HepG2 (cell line): ENCODE measurements around the gene TNIP1. TPM values are rescaled to one million over a fixed set of nuclear protein-coding genes. Genes with fewer than 3 reads are reported as not detected.

Experiments
- ATAC-seq: fragments of 200-7000 bp; cut with Tn5 transposase; 3 replicates; pipeline ENCODE4 v1.9.1; 2020; ENCODE audit warnings: mild to moderate bottlenecking, moderate library complexity
- BruUV-seq: library from RNA; stranded (reverse); fragments of 400-500 nt; replicated peaks from 2 replicates; lab custom pipeline; 2021; lab: Mats Ljungman, UMichigan
- CTCF ChIA-PET: fragments of 300-600 bp; formaldehyde crosslinking; extraction: SDS; loops from one replicate; lab custom pipeline; 2021; ENCODE audit warnings: low total read pairs, inconsistent platforms, low intra/inter-chr PET ratio; lab: Yijun Ruan, JAX
- POLR2A ChIA-PET: fragments of 350-600 bp; sonication (Branson Sonifier 250); formaldehyde crosslinking; loops from one replicate; lab custom pipeline; 2020; ENCODE audit warnings: antibody characterized with exemption, inconsistent platforms; lab: Yijun Ruan, JAX
- DNase-seq: peaks from one replicate; pipeline ENCODE4 v3.0.0-alpha.2; 2015; ENCODE audit warnings: low spot score
- FAIRE-seq: peaks from 3 replicates; lab custom pipeline; 2011; peaks lifted over from hg19 to GRCh38; lab: Jason Lieb, UNC
- H2AFZ ChIP-seq: one replicate; pipeline ENCODE4 v1.6.1; 2011; ENCODE audit warnings: low read length, inconsistent platforms
- H3K27ac ChIP-seq: fragments of 300-600 bp; 3 replicates; pipeline ENCODE4 v1.8.0; 2011; ENCODE audit warnings: mixed run types, mild to moderate bottlenecking, mixed read lengths, low read length, inconsistent platforms; ENCODE audit not compliant: insufficient read depth; ENCODE audit errors: extremely low read length
- H3K27me3 ChIP-seq, 2 experiments: fragments of 200-600 bp in 1 of 2; 2 replicates in 1 of 2; 3 replicates in 1 of 2; pipeline versions ENCODE4 v1.6.0 to v1.8.0; 2011; ENCODE audit warnings: low read length in 2 of 2, mild to moderate bottlenecking in 2 of 2, moderate library complexity in 2 of 2, inconsistent platforms in 1 of 2; ENCODE audit not compliant: insufficient read depth in 2 of 2, control insufficient read depth in 1 of 2
- H3K36me3 ChIP-seq, 2 experiments: fragments of 200-600 bp in 1 of 2; replicated peaks in 1 of 2; 2 replicates in 1 of 2; 3 replicates in 1 of 2; pipeline versions ENCODE4 v1.5.1 to v1.8.0; 2011; ENCODE audit warnings: low read length in 2 of 2, inconsistent platforms in 1 of 2; ENCODE audit not compliant: insufficient read depth in 2 of 2, control insufficient read depth in 1 of 2
- H3K4me1 ChIP-seq: 2 replicates; pipeline ENCODE4 v1.5.1; 2012; ENCODE audit warnings: low read length, inconsistent platforms; ENCODE audit not compliant: insufficient read depth
- H3K4me2 ChIP-seq: 2 replicates; pipeline ENCODE4 v1.6.0; 2011; ENCODE audit warnings: low read depth, low read length, inconsistent platforms
- H3K4me3 ChIP-seq, 3 experiments: fragments of 200-600 bp in 1 of 3; sonication (generic), shearing (Covaris generic) in 1 of 3; replicated peaks in 1 of 3; 2 replicates each; pipeline ENCODE4 v1.5.1; 2011 to 2016; ENCODE audit warnings: low read length in 3 of 3, inconsistent platforms in 2 of 3, low read depth in 2 of 3, mild to moderate bottlenecking in 2 of 3, control low read depth in 1 of 3, mixed read lengths in 1 of 3; ENCODE audit not compliant: insufficient read depth in 1 of 3
- H3K79me2 ChIP-seq: one replicate; pipeline ENCODE4 v1.6.1; 2011; ENCODE audit warnings: low read length, inconsistent platforms; ENCODE audit not compliant: insufficient read depth
- H3K9ac ChIP-seq: 2 replicates; pipeline ENCODE4 v1.6.0; 2011; ENCODE audit warnings: mild to moderate bottlenecking, low read depth, low read length, inconsistent platforms; ENCODE audit not compliant: insufficient read depth
- H3K9me3 ChIP-seq: 2 replicates; pipeline ENCODE4 v1.5.1; 2012; ENCODE audit warnings: mild to moderate bottlenecking, low read length
- H4K20me1 ChIP-seq: 2 replicates; pipeline ENCODE4 v1.6.0; 2011; ENCODE audit warnings: inconsistent platforms, mild to moderate bottlenecking, low read length, moderate library complexity; ENCODE audit not compliant: insufficient read depth
- POLR2A ChIP-seq, 2 experiments: IDR thresholded peaks; 2 replicates each; pipeline ENCODE4 v1.6.1; 2011; ENCODE audit warnings: low read depth in 2 of 2, low read length in 2 of 2, mild to moderate bottlenecking in 1 of 2, moderate library complexity in 1 of 2; ENCODE audit not compliant: insufficient read depth in 1 of 2
- ZSCAN5A ChIP-seq: sonication (generic); formaldehyde crosslinking; IDR thresholded peaks from 2 replicates; pipeline ENCODE4 v1.8.0; 2022; ENCODE audit warnings: mild to moderate bottlenecking, missing genetic modification reagents, borderline replicate concordance
- WGBS: methylation state at CpG from one replicate; pipeline ENCODE4 v1.1.6; 2017; ENCODE audit warnings: low lambda C conversion rate; 5-methylcytosine and 5-hydroxymethylcytosine counted together
- in situ Hi-C: cut with HindIII; loops from 2 replicates; pipeline ENCODE4 v1.10.0; 2017; ENCODE audit warnings: low pct_unique_long_range_greater_than_20kb; ENCODE audit not compliant: extremely low pct_ligation_motif_present
- intact Hi-C: fragments of 100-400 bp; cut with micrococcal nuclease; formaldehyde crosslinking; loops from one replicate; pipeline ENCODE4 v1.10.0; 2022; ENCODE audit not compliant: unreplicated experiment
- polyA plus RNA-seq, 8 experiments: library from polyadenylated mRNA; depleted of rRNA in 3 of 8; stranded (reverse) in 7 of 8; unstranded in 1 of 8; fragments of >200 nt; fragmentation: Illumina TruSeq in 4 of 8; extraction: Trizol in 4 of 8; gene quantifications; 2 replicates each; pipeline versions ENCODE4 v1.2.1 to v1.2.3, GENCODE V29; 2011 to 2016; ENCODE audit warnings: low read depth in 4 of 8, missing spikeins in 1 of 8, mixed read lengths in 1 of 8; ENCODE audit not compliant: insufficient read depth in 1 of 8
- total RNA-seq, 5 experiments: library from RNA; depleted of rRNA; stranded (reverse); fragments of >200 nt; fragmentation: Illumina TruSeq; extraction: Trizol; gene quantifications; 2 replicates each; pipeline ENCODE4 v1.2.3, GENCODE V29; 2016; ENCODE audit warnings: low read depth in 1 of 5
- TF ChIP-seq, protein P1 (sequence below): sonication (generic); formaldehyde crosslinking; IDR thresholded peaks from 2 replicates; pipeline ENCODE4 v1.4.0; 2020; ENCODE audit warnings: low read depth, mild to moderate bottlenecking, missing genetic modification reagents

Gene TNIP1
- total and polyA plus RNA-seq, 2 of the 13 experiments (the other 11 are each of a cell fraction or from before 2014, with no cell fraction given) = 26.2 to 45.9 TPM

- TF ChIP-seq, protein P1, sequence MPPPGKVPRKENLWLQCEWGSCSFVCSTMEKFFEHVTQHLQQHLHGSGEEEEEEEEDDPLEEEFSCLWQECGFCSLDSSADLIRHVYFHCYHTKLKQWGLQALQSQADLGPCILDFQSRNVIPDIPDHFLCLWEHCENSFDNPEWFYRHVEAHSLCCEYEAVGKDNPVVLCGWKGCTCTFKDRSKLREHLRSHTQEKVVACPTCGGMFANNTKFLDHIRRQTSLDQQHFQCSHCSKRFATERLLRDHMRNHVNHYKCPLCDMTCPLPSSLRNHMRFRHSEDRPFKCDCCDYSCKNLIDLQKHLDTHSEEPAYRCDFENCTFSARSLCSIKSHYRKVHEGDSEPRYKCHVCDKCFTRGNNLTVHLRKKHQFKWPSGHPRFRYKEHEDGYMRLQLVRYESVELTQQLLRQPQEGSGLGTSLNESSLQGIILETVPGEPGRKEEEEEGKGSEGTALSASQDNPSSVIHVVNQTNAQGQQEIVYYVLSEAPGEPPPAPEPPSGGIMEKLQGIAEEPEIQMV (CRISPR knock-in tag) = no peak
Observed at GRCh38 chr5:151130235-151130921, 49.5 kb upstream of the TNIP1 start (continued).

- H3K9me3 ChIP-seq = no peaks in the 10 kb centered on the region
- H3K27me3 ChIP-seq = no peaks in the 10 kb centered on the region
- H3K9ac ChIP-seq = no peak overlapping the region
- no peak overlapping the region for H2AFZ ChIP-seq
- H3K4me3 ChIP-seq = no peak overlapping the region
- BruUV-seq = no TSS peak
- in situ Hi-C loops (loop anchor here (10.0 kb wide), 1 partner anchor 106 kb away; no protein-coding TSS in a partner anchor), intact Hi-C loops (no loop called here)
- POLR2A ChIA-PET = no interaction called here
- no peak overlapping the region for H3K27ac ChIP-seq
- TF ChIP-seq POLR2A (IDR thresholded peaks at IDR 0.05; ENCODE audit: insufficient read depth in 1 of 2, low read depth in 2 of 2, low read length in 2 of 2) = no peak
- no peak for TF ChIP-seq ZSCAN5A
- H4K20me1 ChIP-seq = no peaks in the 10 kb centered on the region; the same call in 1 of the 2 replicates
- peaks cover 28 to 80% of the 10 kb centered on the region in 2 experiments for H3K36me3 ChIP-seq
- no peak for DNase-seq
- H3K4me2 ChIP-seq = no peak overlapping the region
- WGBS = 73% methylated on average over 4 of the region's 4 CpGs
- CTCF ChIA-PET = interaction anchor here (4.8 kb wide), 1 partner anchor 36 kb away, joined by 60 read pairs; no protein-coding TSS in a partner anchor
- 0 out of 2 replicates have a peak, but pooled peaks cover 4% of the 10 kb centered on the region for H3K4me1 ChIP-seq
- ATAC-seq = no peak
- no peak for FAIRE-seq
- H3K79me2 ChIP-seq = no peaks in the 10 kb centered on the region
Observed at GRCh38 chr5:151128817-151129216, 48.0 kb upstream of the TNIP1 start.
